HepG2 (cell line): ENCODE data around the gene ANKRD11. TPM values are rescaled to one million over a fixed set of nuclear protein-coding genes. Genes with fewer than 3 reads are reported as not detected.
A peak's percentile ranks its signal among the peaks of the same experiment; 100 is the strongest.

Experiments
- BCL6 ChIP-seq: IDR thresholded peaks from 2 replicates; pipeline ENCODE4 v1.6.1; 2016; ENCODE audit warnings: missing genetic modification reagents, missing compliant biosample characterization
- BRCA1 ChIP-seq: sonication (generic); formaldehyde crosslinking; IDR thresholded peaks from 2 replicates; pipeline ENCODE4 v1.4.0; 2020; ENCODE audit warnings: missing genetic modification reagents
- FOXA3 ChIP-seq: IDR thresholded peaks from 2 replicates; pipeline ENCODE4 v1.6.1; 2016; ENCODE audit warnings: missing genetic modification reagents, missing compliant biosample characterization
- GLI4 ChIP-seq: sonication (generic); formaldehyde crosslinking; IDR thresholded peaks from 2 replicates; pipeline ENCODE4 v1.5.1; 2020; ENCODE audit warnings: missing genetic modification reagents, mild to moderate bottlenecking, moderate library complexity, borderline replicate concordance
- HDAC2 ChIP-seq: sonication (generic); formaldehyde crosslinking; IDR thresholded peaks from 2 replicates; pipeline ENCODE4 v1.4.0; 2020; ENCODE audit warnings: missing genetic modification reagents
- HIC2 ChIP-seq: sonication (generic); formaldehyde crosslinking; IDR thresholded peaks from 2 replicates; pipeline ENCODE4 v1.9.0; 2022; ENCODE audit warnings: low read depth, missing genetic modification reagents
- MIER3 ChIP-seq: IDR thresholded peaks from 2 replicates; pipeline ENCODE4 v1.6.1; 2016; ENCODE audit warnings: missing compliant biosample characterization, borderline replicate concordance
- MLLT10 ChIP-seq: sonication (generic); formaldehyde crosslinking; IDR thresholded peaks from 2 replicates; pipeline ENCODE4 v1.4.0; 2020; ENCODE audit warnings: missing genetic modification reagents
- MTERF4 ChIP-seq: sonication (generic); formaldehyde crosslinking; IDR thresholded peaks from 2 replicates; pipeline ENCODE4 v1.8.0; 2023; ENCODE audit warnings: mild to moderate bottlenecking, missing genetic modification reagents
- RARG ChIP-seq: sonication (generic); formaldehyde crosslinking; IDR thresholded peaks from 2 replicates; pipeline ENCODE4 v1.4.0; 2020; ENCODE audit warnings: low read depth, mild to moderate bottlenecking, missing genetic modification reagents
- SIN3A ChIP-seq: IDR thresholded peaks from 2 replicates; pipeline ENCODE4 v1.6.1; 2011; ENCODE audit warnings: low read depth, mild to moderate bottlenecking, control low read depth, low read length, borderline replicate concordance
- TERF1 ChIP-seq: sonication (generic); formaldehyde crosslinking; IDR thresholded peaks from 2 replicates; pipeline ENCODE4 v1.8.0; 2022; ENCODE audit warnings: mild to moderate bottlenecking, missing genetic modification reagents, moderate library complexity
- THAP9 ChIP-seq: sonication (generic); formaldehyde crosslinking; IDR thresholded peaks from 2 replicates; pipeline ENCODE4; 2020; ENCODE audit warnings: missing genetic modification reagents, mild to moderate bottlenecking, borderline replicate concordance
- U2AF1 ChIP-seq: fragments of 200-400 bp; formaldehyde crosslinking; optimal IDR thresholded peaks from 2 replicates; pipeline ENCODE3; 2017; ENCODE audit warnings: mild to moderate bottlenecking, low read depth, low read length
- ZKSCAN1 ChIP-seq: fragments of 150-350 bp; IDR thresholded peaks from 2 replicates; pipeline ENCODE4 v1.6.1; 2014; ENCODE audit warnings: low read length
- ZNF205 ChIP-seq: IDR thresholded peaks from 2 replicates; pipeline ENCODE4 v1.6.1; 2018; ENCODE audit warnings: missing biosample characterization, missing genetic modification reagents
- ZNF296 ChIP-seq: sonication (generic); formaldehyde crosslinking; conservative IDR thresholded peaks from 2 replicates; pipeline ENCODE4 v1.5.0; 2020; ENCODE audit warnings: mild to moderate bottlenecking, missing genetic modification reagents
- ZNF451 ChIP-seq: sonication (generic); formaldehyde crosslinking; IDR thresholded peaks from 2 replicates; pipeline ENCODE4 v1.5.0; 2020; ENCODE audit warnings: mild to moderate bottlenecking, missing genetic modification reagents
- ZNF550 ChIP-seq: sonication (generic); formaldehyde crosslinking; IDR thresholded peaks from 2 replicates; pipeline ENCODE4 v1.4.0; 2020; ENCODE audit warnings: mild to moderate bottlenecking, missing genetic modification reagents, borderline replicate concordance
- ZNF709 ChIP-seq: sonication (generic); formaldehyde crosslinking; IDR thresholded peaks from 2 replicates; pipeline ENCODE4 v1.5.0; 2020; ENCODE audit warnings: mild to moderate bottlenecking, missing genetic modification reagents
- ZNF770 ChIP-seq: sonication (generic); formaldehyde crosslinking; IDR thresholded peaks from 2 replicates; pipeline ENCODE4 v1.5.0; 2020; ENCODE audit warnings: mild to moderate bottlenecking, missing genetic modification reagents
- polyA plus RNA-seq, 8 experiments: library from polyadenylated mRNA; depleted of rRNA in 3 of 8; stranded (reverse) in 7 of 8; unstranded in 1 of 8; fragments of >200 nt; fragmentation: Illumina TruSeq in 4 of 8; extraction: Trizol in 4 of 8; gene quantifications; 2 replicates each; pipeline versions ENCODE4 v1.2.1 to v1.2.3, GENCODE V29; 2011 to 2016; ENCODE audit warnings: low read depth in 4 of 8, missing spikeins in 1 of 8, mixed read lengths in 1 of 8; ENCODE audit not compliant: insufficient read depth in 1 of 8
- total RNA-seq, 5 experiments: library from RNA; depleted of rRNA; stranded (reverse); fragments of >200 nt; fragmentation: Illumina TruSeq; extraction: Trizol; gene quantifications; 2 replicates each; pipeline ENCODE4 v1.2.3, GENCODE V29; 2016; ENCODE audit warnings: low read depth in 1 of 5

ANKRD11 gene
- total and polyA plus RNA-seq, 2 of the 13 experiments (the other 11 are each of a cell fraction or from before 2014, with no cell fraction given): 21.4 to 38.4 TPM

- TF ChIP-seq BRCA1 (CRISPR knock-in tag) (no peak), HDAC2 (peak; percentile 86), ZNF709 (no peak), ZNF205 (CRISPR knock-in tag) (no peak), ZKSCAN1 (no peak), ZNF770 (no peak), SIN3A (peak; percentile 89), MLLT10 (CRISPR knock-in tag) (no peak), ZNF296 (no peak), U2AF1 (no peak), MIER3 (CRISPR knock-in tag) (peak; percentile 67; the same call in 1 of the 2 replicates), MTERF4 (CRISPR knock-in tag) (no peak), TERF1 (CRISPR knock-in tag) (no peak), FOXA3 (CRISPR knock-in tag) (peak; percentile 96), ZNF451 (CRISPR knock-in tag) (no peak), BCL6 (CRISPR knock-in tag) (peak; percentile 37; the same call in 1 of the 2 replicates), ZNF550 (CRISPR knock-in tag) (no peak), GLI4 (CRISPR knock-in tag) (no peak), RARG (no peak), HIC2 (CRISPR knock-in tag) (no peak), THAP9 (CRISPR knock-in tag) (peak; percentile 29; the same call in 1 of the 2 replicates)
These were observed 160.0 kb downstream of the ANKRD11 start (continued) for GRCh38 chr16:89330177-89330856.
